LNCAP (cell line): ENCODE results near the gene MAP6.

Source experiments
- CTCF ChIP-seq: fragments of 450-650 bp; IDR thresholded peaks from 2 replicates; pipeline ENCODE4 v1.5.1; 2017; ENCODE audit warnings: mild to moderate bottlenecking

The MAP6 gene

GRCh38 chr11:75556275-75556674 is 112.6 kb downstream of the MAP6 start:
- no peak for TF ChIP-seq CTCF

- TF ChIP-seq CTCF = no peak
These were observed 113.6 kb downstream of the MAP6 start for GRCh38 chr11:75555079-75555811.

GRCh38 chr11:75554258-75555022 is 114.4 kb downstream of the MAP6 start:
- TF ChIP-seq CTCF = no peak

GRCh38 chr11:75553889-75554257 is 115.0 kb downstream of the MAP6 start:
- no peak for TF ChIP-seq CTCF

GRCh38 chr11:75553182-75553581 is 115.7 kb downstream of the MAP6 start:
- TF ChIP-seq CTCF = no peak

GRCh38 chr11:75549370-75549958 is 119.4 kb downstream of the MAP6 start:
- TF ChIP-seq CTCF = no peak

- TF ChIP-seq CTCF = no peak
These were observed 120.1 kb downstream of the MAP6 start for GRCh38 chr11:75548595-75549272.
